ENCODE data around the gene DPM2.
A peak's percentile ranks its signal among the peaks of the same experiment; 100 is the strongest.

DPM2 gene

GRCh38 chr9:127916720-127917581, 20.7 kb downstream of the DPM2 start, which contains the start of gene ST6GALNAC4:
ST6GALNAC4 (minus strand) TSS chr9:127917041; CDS start chr9:127916419, 622 bp downstream.
- peak; percentile 95 for DNase-seq

DNA sequence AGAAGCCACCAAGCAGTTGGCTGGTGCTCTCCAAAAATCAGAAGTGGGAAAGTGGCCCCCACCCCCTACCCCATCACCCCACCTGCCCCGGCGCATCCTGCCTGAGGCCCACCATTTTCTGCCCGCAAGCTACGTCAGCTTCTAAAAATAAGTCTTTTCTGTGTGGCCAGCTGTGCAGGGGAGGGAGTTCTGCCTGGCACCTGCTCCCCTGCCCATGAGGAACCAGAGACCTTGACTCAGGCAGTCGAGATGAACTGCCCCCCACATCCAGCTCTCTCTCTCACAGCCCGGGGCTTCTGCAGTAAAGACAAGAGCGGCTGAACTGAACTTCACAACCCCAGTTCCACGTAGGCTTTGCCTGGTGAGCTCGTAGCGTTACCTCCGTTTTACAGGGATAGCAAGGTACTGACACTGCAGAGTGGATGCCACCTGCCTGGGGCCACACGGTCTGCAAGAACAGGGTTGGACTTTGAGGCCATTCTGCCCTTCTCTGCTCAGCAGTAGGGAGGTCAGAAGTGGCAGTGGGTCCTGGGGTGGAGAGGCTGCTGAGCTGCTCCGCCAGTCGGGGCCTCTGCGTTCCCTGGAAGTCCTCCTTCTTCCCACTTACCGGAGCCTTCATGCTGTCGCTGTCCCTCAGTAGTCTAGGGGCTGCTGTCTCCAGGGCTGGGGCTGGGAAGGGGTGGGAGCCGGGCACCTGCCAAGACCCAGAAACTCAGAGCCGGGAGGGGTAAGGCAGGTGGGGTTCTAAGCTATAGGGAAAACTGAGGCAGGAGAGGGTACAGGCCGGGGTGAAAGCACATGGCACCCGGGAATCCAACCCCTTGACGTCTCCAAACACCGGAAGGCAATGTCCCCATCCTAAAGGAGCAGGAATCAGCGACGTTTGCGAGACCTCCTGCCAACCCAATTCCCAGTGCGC, 21.6 kb downstream of the DPM2 start:
- DNase-seq = peak; percentile 62

- no peak for DNase-seq
Measured at GRCh38 chr9:127915325-127915752, 22.3 kb downstream of the DPM2 start.

DNA sequence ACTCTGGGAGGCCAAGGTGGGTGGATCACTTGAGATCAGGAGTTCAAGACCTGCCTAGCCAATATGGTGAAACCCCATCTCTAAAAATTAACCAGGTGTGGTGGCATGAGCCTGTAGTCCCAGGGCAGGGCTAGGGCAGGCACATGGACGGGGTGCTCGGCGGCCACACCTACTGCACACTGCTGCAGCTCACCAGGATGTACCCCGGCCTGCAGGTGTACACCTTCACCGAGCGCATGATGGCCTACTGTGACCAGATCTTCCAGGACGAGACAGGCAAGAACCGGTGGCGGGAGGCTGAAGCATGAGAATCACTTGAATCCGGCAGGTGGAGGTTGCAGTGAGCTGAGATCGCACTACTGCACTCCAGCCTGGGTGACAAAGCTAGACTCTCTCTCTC, 24.0 kb downstream of the DPM2 start:
- DNase-seq = no peak

GRCh38 chr9:127912882-127913281, 24.8 kb downstream of the DPM2 start:
- DNase-seq = no peak

- DNase-seq = no peak
Measured at GRCh38 chr9:127912296-127912695, 25.4 kb downstream of the DPM2 start.

DNA sequence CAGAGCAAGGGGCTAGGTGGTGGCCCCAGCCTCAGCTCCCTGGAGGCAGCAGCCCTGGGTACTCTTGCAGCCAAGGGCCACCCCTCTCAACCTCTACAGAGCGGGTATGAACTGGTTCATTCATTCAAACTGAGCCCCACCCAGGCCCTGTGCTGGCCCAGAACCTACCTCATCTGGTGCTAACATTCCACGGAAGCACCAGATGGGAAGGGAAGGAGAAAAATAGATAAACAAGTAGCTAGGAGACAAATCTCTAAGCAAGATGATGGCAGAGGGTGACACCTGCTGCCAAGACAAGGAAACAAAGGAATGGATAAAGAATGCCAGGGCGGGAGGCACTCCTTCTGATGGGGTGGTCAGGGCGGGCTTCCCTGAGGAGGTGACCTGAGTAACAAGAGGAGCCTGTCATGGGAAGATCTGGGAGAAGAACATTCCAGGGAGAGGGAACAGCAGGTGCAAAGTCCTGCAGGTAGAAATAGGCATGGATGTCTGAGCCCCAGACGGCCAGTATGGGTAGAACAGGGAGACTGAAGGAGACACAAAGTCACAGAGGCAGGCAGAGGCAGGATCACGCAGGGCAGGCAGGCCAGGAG, 26.9 kb downstream of the DPM2 start:
- DNase-seq = peak; percentile 38

DNA sequence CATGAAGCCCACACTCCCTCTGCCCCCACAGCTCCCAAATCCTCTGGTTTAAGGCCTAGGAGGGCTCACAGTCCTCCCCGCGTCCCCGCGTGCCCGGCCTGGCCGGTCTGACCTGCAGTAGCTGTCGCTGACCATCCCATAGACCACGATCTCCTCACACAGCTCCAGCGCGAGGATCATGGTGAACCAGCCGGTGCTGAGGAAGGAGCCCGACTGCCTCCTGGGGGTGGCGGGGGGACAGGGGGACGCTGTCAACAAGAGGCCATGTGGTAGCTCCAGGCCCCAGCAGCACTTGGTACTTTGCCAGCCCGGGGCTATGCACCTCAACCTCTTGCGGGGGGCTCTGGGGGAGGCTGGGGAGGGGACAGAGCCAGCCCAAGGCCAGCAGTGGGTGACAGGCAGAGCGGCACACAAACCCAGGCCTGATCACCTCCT, 27.8 kb downstream of the DPM2 start:
- DNase-seq = no peak

DNA sequence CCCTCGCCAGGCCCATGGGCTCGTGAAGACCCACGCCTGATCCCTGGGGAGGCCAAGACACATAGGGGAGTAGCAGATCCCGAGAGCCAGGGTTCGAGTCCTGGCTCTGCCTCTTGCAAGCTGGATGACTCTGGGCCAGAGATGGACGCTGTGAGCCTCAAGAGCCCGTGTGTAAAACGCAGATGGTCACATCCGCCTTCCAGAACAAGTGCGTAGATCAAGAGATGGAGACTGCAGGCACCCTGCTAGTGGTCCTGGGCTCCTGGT, 29.1 kb downstream of the DPM2 start:
- no peak for DNase-seq

GRCh38 chr9:127907867-127908659, 29.6 kb downstream of the DPM2 start:
- DNase-seq = no peak

DNA sequence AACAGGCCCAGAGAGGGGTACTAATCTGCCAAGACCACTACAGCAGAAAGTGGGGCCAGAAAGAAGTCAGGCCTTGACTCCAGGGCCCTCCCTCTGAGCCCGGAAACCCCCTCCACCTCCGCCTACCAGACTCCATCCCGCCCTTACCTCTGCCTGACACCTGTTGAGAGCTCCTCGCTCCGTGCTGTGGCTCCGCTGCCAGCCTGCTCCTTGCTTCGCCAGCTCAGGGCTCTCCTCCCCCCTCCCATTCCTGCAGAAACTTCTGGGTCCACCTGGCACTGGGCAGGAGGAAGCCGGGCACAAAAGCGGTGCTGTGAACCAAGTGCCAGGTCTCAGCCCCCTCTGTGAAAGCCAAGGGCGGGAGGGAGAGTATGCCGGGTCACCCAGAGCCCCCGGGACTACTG, 31.9 kb downstream of the DPM2 start:
- peak; percentile 83 for DNase-seq

DNA sequence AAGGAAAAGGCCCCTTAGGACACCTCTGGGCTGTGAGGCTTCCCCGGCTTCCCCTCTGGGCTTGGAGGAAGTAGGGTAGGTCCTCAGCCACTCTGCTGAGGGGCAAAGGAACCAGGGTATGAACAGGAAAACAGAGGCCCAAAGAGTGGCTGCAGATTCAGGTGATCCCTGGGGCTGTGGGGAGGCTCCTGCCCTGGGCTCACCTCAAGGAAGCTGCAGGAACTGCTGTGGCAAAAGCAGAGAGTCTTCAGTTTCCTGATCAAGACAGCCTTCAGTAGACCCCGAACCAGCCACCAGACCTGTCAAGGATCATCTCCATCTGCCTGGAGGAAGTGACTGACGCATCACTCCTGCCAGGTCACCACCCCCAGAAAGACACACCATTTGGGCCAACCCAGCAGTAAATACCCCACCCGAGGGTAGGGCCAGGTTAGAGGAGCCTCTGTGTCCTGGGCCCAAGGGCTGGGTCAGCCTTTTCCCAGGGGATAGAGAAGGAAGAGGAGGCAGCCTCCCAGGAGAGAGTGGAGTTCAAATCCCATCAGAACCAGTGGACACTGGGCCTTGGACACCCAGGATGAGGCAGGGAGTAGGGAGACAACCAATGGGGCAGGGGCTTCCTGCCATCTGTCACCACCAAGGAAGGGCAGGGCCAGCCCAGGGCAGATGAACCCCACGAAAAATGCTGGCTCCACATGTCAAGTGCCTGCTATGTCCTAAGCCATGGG, 32.5 kb downstream of the DPM2 start:
- peak; percentile 76 for DNase-seq

GRCh38 chr9:127904561-127905003, 33.1 kb downstream of the DPM2 start:
- no peak for DNase-seq

GRCh38 chr9:127903557-127904475, 33.8 kb downstream of the DPM2 start:
- DNase-seq = peak; percentile 73

- DNase-seq = peak; percentile 75
Measured at GRCh38 chr9:127899128-127899943, 38.3 kb downstream of the DPM2 start, which contains the start of gene ST6GALNAC6. ST6GALNAC6 (minus strand) TSS chr9:127899603; CDS start chr9:127897981, 1,622 bp downstream.

DNA sequence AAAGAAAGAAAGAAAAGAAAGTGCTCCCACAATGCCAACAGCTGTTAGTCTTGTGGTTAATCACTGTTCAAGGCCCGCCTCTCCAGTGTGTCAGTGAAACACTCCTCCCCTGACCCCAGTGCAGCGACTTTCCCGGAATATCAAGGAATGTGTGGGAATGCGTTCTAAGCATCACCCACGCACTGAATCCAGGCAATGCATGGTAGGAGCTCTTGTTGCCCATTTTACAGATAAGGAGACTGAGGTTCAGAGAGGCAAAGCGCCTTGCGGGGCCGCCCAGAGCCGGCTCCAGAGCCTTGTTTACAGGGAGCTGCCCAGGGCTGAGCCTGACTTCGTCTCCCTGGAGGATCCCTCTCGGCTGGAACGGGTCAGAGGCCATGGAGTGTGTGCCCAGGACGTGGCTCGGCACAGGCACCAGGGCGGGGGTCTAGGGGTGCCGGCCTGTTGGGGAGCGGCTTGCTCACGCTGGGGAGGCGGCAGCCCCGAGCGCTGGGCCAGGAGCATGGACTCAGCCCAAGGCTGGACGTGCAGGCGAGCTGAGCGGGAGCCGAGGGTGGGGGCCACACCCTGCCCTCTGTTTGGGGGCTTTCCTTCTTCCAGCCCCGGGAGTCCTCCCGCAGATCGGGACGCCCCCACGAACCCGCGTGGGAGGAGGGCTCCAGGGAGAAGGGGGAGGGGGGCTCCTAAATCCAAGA, 39.1 kb downstream of the DPM2 start:
- DNase-seq = no peak

DNA sequence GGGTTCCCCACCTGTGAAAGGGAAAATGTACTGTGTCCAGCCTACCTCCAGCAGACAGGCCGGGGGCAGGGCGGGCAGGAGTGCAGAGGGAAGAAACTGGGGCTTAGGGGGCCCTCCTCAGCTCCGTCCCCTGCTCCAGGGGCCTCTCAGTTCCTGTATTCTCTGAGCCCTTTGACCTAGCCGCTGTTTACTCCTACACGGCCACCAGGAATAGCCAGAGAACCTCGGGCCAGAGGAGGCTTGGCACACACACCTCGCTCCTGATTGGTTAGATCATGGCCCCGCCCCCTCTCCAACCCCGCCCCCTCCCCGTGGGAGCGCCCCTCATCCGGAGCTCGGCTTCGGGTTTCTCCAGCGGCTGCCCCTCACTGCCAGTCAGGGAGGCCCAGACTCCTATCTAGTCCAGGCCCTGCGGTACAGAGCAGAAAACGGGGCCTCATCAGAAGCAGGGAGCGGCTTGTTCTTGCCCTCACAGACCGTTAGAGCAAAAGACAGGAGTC, 40.4 kb downstream of the DPM2 start:
- no peak for DNase-seq

- DNase-seq = no peak
Measured at GRCh38 chr9:127896395-127897192, 41.1 kb downstream of the DPM2 start.

Data from CD4-positive, alpha-beta T cell treated with Interleukin-12 subunit alpha and Interleukin-12 subunit beta, for 1 hour (primary cell).